ENCODE data around the gene SOX12.

GRCh38 chr20:373171-373890, 48.0 kb downstream of the SOX12 start:
- TF ChIP-seq POLR2AphosphoS5 (IDR thresholded peaks at IDR 0.05; ENCODE audit: borderline replicate concordance, low read depth, low read length): no peak
- TF ChIP-seq EZH2 (IDR thresholded peaks at IDR 0.05): no peak
